Small intestine (tissue), 7 donors: Measurements from ENCODE around the gene AMMECR1. TPM values are rescaled to one million over a fixed set of nuclear protein-coding genes. Genes with fewer than 3 reads are reported as not detected.
A peak's percentile ranks its signal among the peaks of the same experiment; 100 is the strongest.

Experiments
- DNase-seq, 2 donors: peaks; one replicate each; pipeline versions ENCODE4 v3.0.0 to v3.0.0-alpha.2; 2013
- FAIRE-seq: peaks from 2 replicates; lab custom pipeline; 2012; peaks lifted over from hg19 to GRCh38; lab: Jason Lieb, UNC
- H3K27ac ChIP-seq, 3 donors: one replicate each; pipeline ENCODE4 v1.5.1; 2013; ENCODE audit warnings: low read length in 2 of 3, mild to moderate bottlenecking in 2 of 3, control low read depth in 1 of 3, inconsistent platforms in 1 of 3, low read depth in 1 of 3, moderate library complexity in 1 of 3
- H3K27me3 ChIP-seq, 3 donors: one replicate each; pipeline ENCODE4 v1.6.1; 2013; ENCODE audit warnings: low read length in 3 of 3, inconsistent platforms in 1 of 3; ENCODE audit not compliant: control insufficient read depth in 3 of 3, insufficient read depth in 3 of 3
- H3K36me3 ChIP-seq, 3 donors: one replicate each; pipeline ENCODE4 v1.6.1; 2013; ENCODE audit warnings: low read length in 3 of 3, inconsistent platforms in 1 of 3, low read depth in 1 of 3, mild to moderate bottlenecking in 1 of 3, moderate library complexity in 1 of 3; ENCODE audit not compliant: control insufficient read depth in 3 of 3, insufficient read depth in 2 of 3
- H3K4me1 ChIP-seq, 3 donors: one replicate each; pipeline ENCODE4 v1.6.1; 2013; ENCODE audit warnings: low read length in 2 of 3, inconsistent platforms in 1 of 3, low read depth in 1 of 3, mild to moderate bottlenecking in 1 of 3, moderate library complexity in 1 of 3; ENCODE audit not compliant: control insufficient read depth in 3 of 3, insufficient read depth in 2 of 3
- H3K4me3 ChIP-seq, 3 donors: one replicate each; pipeline ENCODE4 v1.5.1; 2013; ENCODE audit warnings: low read length in 3 of 3, control low read depth in 1 of 3, inconsistent platforms in 1 of 3, low read depth in 1 of 3, mild to moderate bottlenecking in 1 of 3, moderate library complexity in 1 of 3
- H3K9me3 ChIP-seq, 2 donors: one replicate each; pipeline ENCODE4 v1.6.1; 2013; ENCODE audit warnings: low read depth in 1 of 2, low read length in 1 of 2; ENCODE audit not compliant: control insufficient read depth in 2 of 2, insufficient read depth in 1 of 2
- WGBS, 3 donors: extraction: QIAGEN DNeasy Blood & Tissue Kit; methylation state at CpG; one replicate each; pipeline ENCODE4 v1.1.7; 2013; 5-methylcytosine and 5-hydroxymethylcytosine counted together
- polyA plus RNA-seq, 4 donors: library from polyadenylated mRNA; stranded (reverse) in 3 of 4; unstranded in 1 of 4; fragments of 200-250 nt in 3 of 4; fragments of 120-200 nt in 1 of 4; gene quantifications; one replicate each; pipeline versions ENCODE4 v1.2.1 to v1.2.3, GENCODE V29; 2013
- donor health status: healthy with polysubstance abuse.
- donor health status: control.
- donor health status: control.
- donor health status: Bipolar disorder and iron deficiency.
- donor health status: healthy.

Gene AMMECR1
- polyA plus RNA-seq, 4 donors, result 2.2 to 10.6 (median 4.1) TPM

- H3K4me3 ChIP-seq, result peak overlapping the region; percentile 4 to 71 (median 70)
- no peaks in the 10 kb centered on the region for H3K27me3 ChIP-seq
- H3K9me3 ChIP-seq, result no peaks in the 10 kb centered on the region
- FAIRE-seq (no peak), DNase-seq (peak in 1 of 2 donors; percentile 44)
- WGBS, 3 donors, result 2 to 35% (median 8%) methylated on average over 3 to 4 of the region's 4 CpGs
- no peaks in the 10 kb centered on the region for H3K4me1 ChIP-seq
- no peaks in the 10 kb centered on the region for H3K36me3 ChIP-seq
- peak overlapping the region; percentile 82 to 93 (median 84) for H3K27ac ChIP-seq
Observed at GRCh38 chrX:110318664-110318968, 731 bp upstream of the AMMECR1 start.

- Histone ChIP-seq H3K4me1 (no peaks in the 10 kb centered on the region), H3K27ac (peak overlapping the region; percentile 16 to 93 (median 87)), H3K36me3 (no peaks in the 10 kb centered on the region), H3K9me3 (no peaks in the 10 kb centered on the region), H3K4me3 (peak overlapping the region; percentile 71 to 92 (median 82)), H3K27me3 (no peaks in the 10 kb centered on the region)
- DNase-seq, result peak; percentile 20 to 37
- no peak for FAIRE-seq
- WGBS, 3 donors, result 1 to 41% (median 7%) methylated on average over 26 to 40 of the region's 40 CpGs
Observed at GRCh38 chrX:110317061-110317819, 645 bp downstream of the AMMECR1 start.

GRCh38 chrX:110316351-110317060, 1.4 kb downstream of the AMMECR1 start:
- 4 to 43% (median 5%) methylated on average over 12 of the region's 12 CpGs for WGBS, 3 donors
- no peaks in the 10 kb centered on the region for H3K27me3 ChIP-seq
- H3K4me1 ChIP-seq, result no peaks in the 10 kb centered on the region
- H3K36me3 ChIP-seq, result no peaks in the 10 kb centered on the region
- FAIRE-seq (no peak), DNase-seq (peak in 1 of 2 donors; percentile 0)
- no peaks in the 10 kb centered on the region for H3K9me3 ChIP-seq
- peak overlapping the region; percentile 71 to 92 (median 82) for H3K4me3 ChIP-seq
- H3K27ac ChIP-seq, result peak overlapping the region in 1 of 3 donors; percentile 87

- no peaks in the 10 kb centered on the region for H3K27me3 ChIP-seq
- WGBS, 3 donors, result 68 to 87% (median 87%) methylated on average over 1 of the region's 1 CpG
- peaks cover 0 to 2% (median 2%) of the 10 kb centered on the region in 3 donors for H3K4me1 ChIP-seq
- no peaks in the 10 kb centered on the region for H3K36me3 ChIP-seq
- H3K27ac ChIP-seq, result no peak overlapping the region
- FAIRE-seq (no peak), DNase-seq (no peak)
- no peak overlapping the region for H3K4me3 ChIP-seq
- H3K9me3 ChIP-seq, result no peaks in the 10 kb centered on the region
Observed at GRCh38 chrX:110315551-110315950, 2.3 kb downstream of the AMMECR1 start.

- 70 to 81% (median 78%) methylated on average over 1 of the region's 1 CpG for WGBS, 3 donors
- H3K4me1 ChIP-seq, result peaks cover 0 to 4% (median 2%) of the 10 kb centered on the region in 3 donors
- no peak overlapping the region for H3K4me3 ChIP-seq
- no peak for DNase-seq
- H3K9me3 ChIP-seq, result no peaks in the 10 kb centered on the region
- no peaks in the 10 kb centered on the region for H3K27me3 ChIP-seq
- no peak overlapping the region for H3K27ac ChIP-seq
- no peak for FAIRE-seq
- no peaks in the 10 kb centered on the region for H3K36me3 ChIP-seq
Observed at GRCh38 chrX:110311437-110312230, 6.3 kb downstream of the AMMECR1 start.

- Histone ChIP-seq H3K27me3 (no peaks in the 10 kb centered on the region), H3K9me3 (no peaks in the 10 kb centered on the region), H3K36me3 (no peaks in the 10 kb centered on the region), H3K4me3 (no peak overlapping the region), H3K27ac (no peak overlapping the region), H3K4me1 (peaks cover 0 to 4% (median 2%) of the 10 kb centered on the region in 3 donors)
- WGBS, 3 donors, result 10 to 21% (median 20%) methylated on average over 1 of the region's 1 CpG
- FAIRE-seq, result no peak
- DNase-seq, result peak; percentile 11 to 23
Observed at GRCh38 chrX:110310896-110311295, 7.0 kb downstream of the AMMECR1 start.

- Histone ChIP-seq H3K4me3 (no peak overlapping the region), H3K36me3 (no peaks in the 10 kb centered on the region), H3K27me3 (no peaks in the 10 kb centered on the region), H3K27ac (no peak overlapping the region), H3K9me3 (no peaks in the 10 kb centered on the region), H3K4me1 (peaks cover 0 to 4% (median 2%) of the 10 kb centered on the region in 3 donors)
- no peak for FAIRE-seq
- WGBS, 3 donors, result 85 to 100% (median 87%) methylated on average over 1 of the region's 1 CpG
- DNase-seq, result no peak
Observed at GRCh38 chrX:110310000-110310790, 7.7 kb downstream of the AMMECR1 start.
